Fibroblast of the aortic adventitia (primary cell): ENCODE results near the gene CCN6. TPM values are rescaled to one million over a fixed set of nuclear protein-coding genes. Genes with fewer than 3 reads are reported as not detected.
"Not testable (repeated sequence)": the region's sequence is repeated elsewhere in the genome, so short reads cannot be mapped to it uniquely, and the experiment has no call there.

Experiments used
- DNase-seq: peaks from one replicate; pipeline ENCODE4 v3.0.0-alpha.2; 2010; ENCODE audit warnings: low read depth
- H3K4me3 ChIP-seq: 2 replicates; pipeline ENCODE4 v1.5.1; 2011; ENCODE audit warnings: low read depth, mild to moderate bottlenecking, control low read depth, low read length, moderate library complexity
- CTCF ChIP-seq: IDR thresholded peaks from 2 replicates; pipeline ENCODE4 v1.5.1; 2011; ENCODE audit warnings: mild to moderate bottlenecking, low read length, control low read depth, inconsistent platforms; ENCODE audit not compliant: insufficient read depth
- total RNA-seq: library from RNA; depleted of rRNA; stranded (reverse); fragments of >200 nt; gene quantifications from 2 replicates; pipeline ENCODE4 v1.2.3, GENCODE V29; 2012; ENCODE audit warnings: low replicate concordance

CCN6 gene
- total RNA-seq, 1 donor, result not detected

- TF ChIP-seq CTCF, result no peak
- H3K4me3 ChIP-seq, result no peak overlapping the region
- DNase-seq, result no peak
Measured at GRCh38 chr6:112049026-112049799, 4.7 kb upstream of the CCN6 start.

GRCh38 chr6:112049996-112050395 lies 3.9 kb upstream of the CCN6 start:
- no peak overlapping the region for H3K4me3 ChIP-seq
- TF ChIP-seq CTCF, result no peak
- no peak for DNase-seq

GRCh38 chr6:112050429-112050828 lies 3.5 kb upstream of the CCN6 start:
- DNase-seq, result no peak
- no peak overlapping the region for H3K4me3 ChIP-seq
- TF ChIP-seq CTCF, result no peak

GRCh38 chr6:112051251-112051740 lies 2.6 kb upstream of the CCN6 start:
- not testable (repeated sequence) for DNase-seq, H3K4me3 ChIP-seq

GRCh38 chr6:112054555-112055190 lies 769 bp downstream of the CCN6 start:
- H3K4me3 ChIP-seq, result no peak overlapping the region
- DNase-seq, result peak; percentile 22
- no peak for TF ChIP-seq CTCF

GRCh38 chr6:112058243-112059032 lies 4.5 kb downstream of the CCN6 start:
- TF ChIP-seq CTCF, result no peak

GRCh38 chr6:112061605-112062004 lies 7.7 kb downstream of the CCN6 start:
- TF ChIP-seq CTCF, result no peak
- H3K4me3 ChIP-seq, result no peak overlapping the region
- peak; percentile 50 for DNase-seq

More at GRCh38 chr6:112058243-112059032, 4.5 kb downstream of the CCN6 start:
- no peak overlapping the region for H3K4me3 ChIP-seq
- no peak for DNase-seq
